Hematopoietic multipotent progenitor cell treated with erythropoietin and hydrocortisone succinate and interleukin-3 and kit ligand, for 6 days (in vitro differentiated cells): ENCODE data around the gene ABLIM2.

Experiments
- DNase-seq: peaks from one replicate; pipeline ENCODE4 v3.0.0-alpha.2; 2015

The ABLIM2 gene

DNA sequence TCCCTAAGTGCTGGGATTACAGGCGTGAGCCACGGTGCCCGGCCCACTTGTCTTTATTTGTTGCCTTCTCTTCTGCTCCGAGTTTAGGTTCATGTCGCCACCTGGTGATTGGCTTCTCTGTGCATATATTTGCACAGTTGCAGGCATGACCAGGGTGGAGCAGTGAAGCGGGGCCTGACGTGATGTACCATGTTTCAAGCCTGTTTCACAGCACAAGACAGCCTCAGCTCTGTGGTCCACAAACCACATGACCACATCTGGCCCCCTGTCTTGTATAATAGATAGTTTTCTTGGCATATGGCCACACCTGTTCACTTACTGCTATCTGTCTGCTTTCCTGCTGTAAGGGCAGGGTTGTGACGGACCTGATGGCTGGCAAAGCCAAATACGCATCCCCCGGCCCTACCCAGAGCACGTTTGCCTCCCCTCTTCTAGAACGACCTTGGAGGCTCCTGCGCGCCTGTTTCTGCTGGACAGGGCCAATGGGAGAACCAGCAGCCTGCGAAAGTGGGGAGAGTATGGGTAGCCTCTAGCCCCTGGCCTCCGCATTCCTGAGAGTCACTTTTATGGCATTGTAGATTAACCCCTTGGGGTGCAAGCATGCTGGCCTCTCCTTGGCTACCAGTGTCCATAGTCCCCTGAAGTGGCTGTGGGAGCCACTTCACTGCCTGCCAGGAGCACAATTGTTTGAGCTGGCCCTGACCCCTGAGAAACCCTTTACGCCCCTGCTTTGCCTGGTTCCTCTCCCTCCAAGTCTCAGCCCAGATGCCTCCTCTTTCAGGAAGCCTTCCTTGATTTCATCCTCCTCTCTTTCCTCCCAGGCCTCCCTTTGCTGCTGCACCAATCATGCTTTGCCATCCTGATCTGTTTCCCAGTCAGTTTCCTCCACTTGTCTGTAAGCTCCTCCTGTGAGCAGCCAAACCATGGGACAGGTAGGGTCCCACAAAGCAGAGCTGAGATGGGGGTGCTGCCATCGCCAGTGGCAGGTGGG, 34.4 kb upstream of the ABLIM2 start:
- DNase-seq, result peak; percentile 94

GRCh38 chr4:8191136-8191747, 32.6 kb upstream of the ABLIM2 start:
- DNase-seq, result peak; percentile 93

DNA sequence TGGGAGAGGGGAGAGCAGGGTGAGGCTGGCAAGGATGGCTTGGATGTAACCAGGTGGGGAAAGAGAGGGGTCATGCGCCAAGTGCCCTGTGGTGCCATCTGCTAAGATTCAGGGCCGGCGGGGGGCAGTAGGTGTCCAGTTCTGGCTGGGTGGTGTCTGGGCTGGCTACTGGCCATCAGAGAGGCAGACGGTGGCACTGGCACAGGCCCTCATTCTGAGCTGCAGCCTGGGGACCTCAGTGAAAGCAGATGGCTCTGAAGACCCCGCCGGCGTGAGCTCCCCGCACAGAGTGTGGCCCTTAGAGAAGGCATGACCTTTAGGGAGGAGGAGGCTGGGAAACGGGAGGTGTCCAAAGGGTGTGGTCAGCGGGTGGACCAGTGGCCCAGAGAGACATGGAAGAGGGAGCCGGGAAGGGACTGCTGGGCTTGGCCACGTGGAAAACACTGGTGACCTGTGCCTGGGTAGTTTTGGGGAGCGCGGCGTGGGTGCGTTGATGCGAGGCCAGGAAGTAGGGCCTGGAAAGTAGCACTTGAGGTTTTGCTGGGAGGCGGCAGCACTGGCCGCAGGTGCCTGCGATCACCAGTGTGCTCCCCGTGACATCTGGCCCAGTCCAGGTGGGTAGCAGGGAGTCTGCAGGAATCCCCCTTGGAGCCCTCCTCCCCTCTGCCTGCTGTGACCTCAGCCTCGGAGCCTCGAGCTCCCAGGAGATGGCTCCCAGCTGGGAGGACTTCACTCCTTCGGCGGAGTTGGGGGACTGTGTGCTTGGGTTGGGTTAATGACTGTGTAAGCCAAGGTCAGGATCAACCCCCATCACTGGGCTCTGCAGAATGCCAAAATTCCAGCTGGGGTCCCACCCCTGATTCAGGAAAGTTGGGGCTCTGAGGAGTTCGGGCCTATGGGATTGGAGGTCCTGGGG, 31.2 kb upstream of the ABLIM2 start:
- DNase-seq, result no peak

DNA sequence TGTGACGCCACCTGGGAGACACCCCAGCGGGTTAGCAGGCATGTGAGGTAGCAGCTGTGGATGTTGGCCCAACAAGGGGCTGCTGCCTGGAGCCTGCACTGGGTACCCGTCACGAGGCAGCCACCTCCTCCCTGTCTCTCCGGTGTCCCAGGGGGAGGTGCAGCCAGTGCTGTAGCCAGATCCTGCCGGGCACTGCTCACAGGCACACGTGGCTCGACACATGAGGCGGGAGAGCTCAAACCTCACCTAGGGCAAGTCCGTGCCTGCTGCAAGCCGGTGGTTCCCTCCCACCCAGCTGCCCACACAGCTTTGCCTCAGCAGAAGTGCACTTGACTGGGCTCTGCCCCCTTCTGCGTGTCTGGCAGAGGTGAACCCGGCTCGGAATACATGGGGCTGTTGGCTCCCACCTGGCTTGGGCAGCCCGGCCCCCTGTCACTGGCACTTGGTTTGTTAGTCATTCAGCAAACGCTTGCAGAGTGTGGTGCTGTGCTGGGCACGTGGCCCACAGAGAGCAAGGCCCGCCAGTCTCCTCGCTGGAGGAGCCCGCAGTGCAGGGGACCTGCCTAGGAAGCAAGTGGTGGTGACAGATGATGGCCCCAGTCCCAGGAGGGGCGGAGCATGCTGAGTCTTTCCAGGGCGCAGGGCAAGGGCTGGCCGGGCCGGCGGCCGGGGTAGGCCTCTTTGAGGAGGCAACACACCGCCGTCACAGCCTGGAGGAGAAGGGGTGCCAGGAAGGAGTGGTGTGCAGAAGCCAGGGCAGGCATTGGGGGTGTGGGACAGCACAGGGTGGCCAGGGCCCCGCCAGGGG, 30.3 kb upstream of the ABLIM2 start:
- peak; percentile 38 for DNase-seq

GRCh38 chr4:8188085-8188484, 29.5 kb upstream of the ABLIM2 start:
- no peak for DNase-seq

DNA sequence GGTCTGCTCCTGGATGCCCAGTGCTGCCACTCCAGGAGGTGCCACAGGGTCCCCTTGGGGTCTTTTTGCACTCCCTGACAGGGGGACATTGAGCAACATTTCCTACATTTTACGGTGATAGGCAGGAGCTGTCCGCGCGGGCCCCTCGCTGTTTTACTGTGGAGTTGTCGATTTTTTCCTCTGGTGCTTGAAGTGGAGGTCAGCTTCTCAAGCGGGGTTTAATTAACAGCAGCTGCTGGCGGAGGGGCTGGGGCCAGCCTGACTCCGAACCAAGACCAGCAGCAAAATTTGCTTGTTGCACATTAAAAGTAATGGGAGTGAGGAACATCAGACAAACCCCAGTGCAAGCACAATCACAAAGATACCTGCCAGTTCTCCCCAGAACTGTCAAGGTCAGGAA, 27.3 kb upstream of the ABLIM2 start:
- no peak for DNase-seq

DNA sequence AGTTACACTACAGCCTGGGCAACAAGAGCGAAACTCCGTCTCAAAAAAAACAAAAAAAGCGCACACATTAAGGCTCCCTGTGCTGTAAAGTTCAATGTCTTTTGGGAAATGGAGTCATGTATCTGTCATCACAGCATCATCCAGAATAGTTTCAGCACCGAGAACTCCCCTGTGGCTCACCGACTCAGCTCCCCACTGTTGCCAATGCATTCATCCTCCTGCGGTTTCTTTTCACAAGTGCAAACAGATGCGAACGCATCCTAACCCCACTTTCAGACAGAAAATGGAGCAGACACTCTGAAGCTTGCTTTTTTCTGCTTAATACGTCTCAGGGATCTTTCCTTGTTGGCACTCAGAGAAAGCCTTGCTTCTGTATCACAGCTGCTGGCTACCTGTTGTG, 26.7 kb upstream of the ABLIM2 start:
- no peak for DNase-seq

GRCh38 chr4:8184061-8184460, 25.4 kb upstream of the ABLIM2 start:
- no peak for DNase-seq

GRCh38 chr4:8182858-8183725, 24.5 kb upstream of the ABLIM2 start:
- DNase-seq, result peak; percentile 81

GRCh38 chr4:8182294-8182693, 23.7 kb upstream of the ABLIM2 start:
- no peak for DNase-seq

GRCh38 chr4:8181844-8182243, 23.2 kb upstream of the ABLIM2 start:
- no peak for DNase-seq

DNA sequence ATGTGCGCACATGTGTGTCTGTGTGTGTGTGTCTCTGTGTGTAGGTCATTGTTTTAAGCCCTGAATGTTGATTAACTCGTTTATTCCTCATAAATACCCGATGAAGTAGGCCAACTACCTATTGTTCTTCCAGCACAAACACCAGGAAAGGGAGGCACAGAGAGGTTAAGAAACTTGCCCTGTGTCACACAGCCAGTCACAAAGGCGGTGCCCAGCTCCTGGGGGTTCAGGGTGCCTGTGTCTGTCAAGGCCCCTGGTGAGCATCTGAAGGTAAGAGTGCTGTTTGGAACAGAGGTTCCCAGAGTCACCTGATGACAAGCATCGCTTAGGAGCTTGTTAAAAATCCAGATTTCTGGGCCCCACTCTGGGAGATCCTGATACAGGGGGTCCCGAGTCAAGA, 22.5 kb upstream of the ABLIM2 start:
- no peak for DNase-seq

- no peak for DNase-seq
These were observed 21.9 kb upstream of the ABLIM2 start for GRCh38 chr4:8180310-8181093.

GRCh38 chr4:8179771-8180170, 21.2 kb upstream of the ABLIM2 start:
- DNase-seq, result no peak

GRCh38 chr4:8179074-8179473, 20.5 kb upstream of the ABLIM2 start:
- DNase-seq, result no peak

DNA sequence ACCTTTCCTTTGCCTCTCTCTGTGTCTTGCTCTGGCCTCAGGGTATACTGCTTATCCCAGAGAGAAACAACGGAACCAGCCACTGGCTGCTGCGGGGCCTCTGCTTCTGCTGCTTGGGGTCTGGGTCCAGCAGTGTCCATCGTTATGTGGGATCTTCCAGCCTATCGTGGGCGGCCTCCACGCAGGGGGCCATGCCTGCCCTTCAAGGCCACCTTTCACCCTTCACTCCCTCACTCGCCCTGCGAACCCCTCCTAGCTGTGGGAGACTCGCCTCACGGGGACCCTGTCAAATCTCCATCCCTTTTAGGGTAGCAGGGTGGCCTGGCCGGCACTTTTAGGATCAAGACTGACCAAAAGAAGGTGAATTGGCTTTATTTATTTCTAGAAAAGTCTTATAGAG, 19.3 kb upstream of the ABLIM2 start:
- DNase-seq, result no peak

DNA sequence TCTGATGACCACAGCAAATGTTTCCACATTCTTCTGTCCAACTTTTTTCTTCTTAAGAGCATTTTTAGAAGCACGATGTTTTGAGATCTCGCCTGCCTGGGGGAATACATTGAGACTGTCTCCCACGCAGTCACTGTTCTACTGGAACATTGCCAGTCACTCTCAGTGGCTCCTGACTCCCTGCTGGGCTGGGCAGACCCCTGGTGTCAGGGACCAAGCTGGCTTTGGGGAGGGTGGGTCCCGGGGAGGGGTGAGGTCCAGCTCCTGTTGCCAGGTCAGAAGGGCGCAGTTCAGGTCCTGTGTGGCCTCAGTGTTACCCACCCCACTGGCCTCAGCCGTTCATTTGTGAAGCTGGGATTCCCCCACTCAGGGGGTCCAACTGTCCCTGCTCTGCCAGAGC, 18.9 kb upstream of the ABLIM2 start:
- DNase-seq, result no peak

GRCh38 chr4:8176547-8177399, 18.2 kb upstream of the ABLIM2 start:
- peak; percentile 74 for DNase-seq

DNA sequence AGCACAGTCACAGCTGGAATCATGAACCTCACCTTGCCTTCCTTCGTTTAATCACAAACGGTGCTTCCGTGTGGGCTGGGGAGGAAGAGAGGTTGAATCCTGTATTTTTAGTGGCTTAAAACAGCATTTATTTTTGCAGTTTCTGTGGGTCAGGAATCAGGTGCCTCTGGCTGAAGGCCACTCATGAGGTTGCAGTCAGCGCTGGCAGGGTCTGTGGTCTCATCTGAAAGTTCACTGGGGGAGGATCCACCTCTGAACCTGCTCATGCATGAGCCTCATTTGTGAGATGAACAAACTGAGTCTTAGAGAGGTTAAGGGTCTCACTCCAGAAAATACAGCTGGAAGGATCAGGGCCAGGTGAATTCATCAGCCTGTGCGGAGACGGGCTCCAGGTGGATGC, 17.1 kb upstream of the ABLIM2 start:
- no peak for DNase-seq

DNA sequence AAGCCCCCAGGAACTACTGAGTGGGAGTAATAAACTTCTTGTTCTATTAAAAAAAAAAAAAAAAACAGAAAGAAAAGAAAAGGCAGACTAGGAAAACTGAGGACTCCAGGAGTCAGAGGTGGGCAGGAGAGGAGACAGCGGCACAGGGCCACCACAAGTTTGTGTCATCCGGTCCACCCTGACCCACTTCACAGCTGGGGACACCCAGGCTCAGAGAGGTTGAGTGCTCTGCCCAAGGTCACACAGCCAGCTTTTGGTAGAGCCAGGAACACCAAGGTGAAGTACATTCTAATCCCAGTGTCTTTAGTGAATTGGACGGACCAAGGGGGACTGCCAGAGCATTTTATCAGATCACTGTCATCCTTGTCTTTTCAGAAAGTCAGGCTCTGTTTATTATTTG, 16.4 kb upstream of the ABLIM2 start:
- DNase-seq, result no peak
